Measurements from ENCODE around the gene GRIK5. TPM values are rescaled to one million over a fixed set of nuclear protein-coding genes. Genes with fewer than 3 reads are reported as not detected.

Gene GRIK5
- total RNA-seq, 4 donors from 2014 or later = 1.6 to 13.1 (median 3.6) TPM

GRCh38 chr19:42086188-42086736 is 16.3 kb upstream of the GRIK5 start:
- WGBS, 2 donors (ENCODE audit: low coverage in 1 of 2) = 74 to 82% methylated on average over 4 to 9 of the region's 9 CpGs
- DNase-seq = no peak

GRCh38 chr19:42083537-42083936 is 13.5 kb upstream of the GRIK5 start:
- in situ Hi-C loops (cut with MboI; ENCODE audit: low pct_ligation_motif_present in 1 of 4, low pct_unique_long_range_greater_than_20kb in 1 of 4, low sequenced_read_pairs in 3 of 4) (no loop called here), intact Hi-C loops (cut with DNase I; ENCODE audit: low total_unique reads) (no loop called here)
- H3K36me3 ChIP-seq = peaks cover 0 to 28% (median 11%) of the 10 kb centered on the region in 4 donors
- no peaks in the 10 kb centered on the region for H3K27me3 ChIP-seq
- TF ChIP-seq POLR2AphosphoS5 (IDR thresholded peaks at IDR 0.05) (no peak), EP300 (IDR thresholded peaks at IDR 0.05; ENCODE audit: low read depth) (no peak), POLR2A (IDR thresholded peaks at IDR 0.05) (no peak), CTCF (IDR thresholded peaks at IDR 0.05) (no peak)
- H3K9me3 ChIP-seq = no peaks in the 10 kb centered on the region
- peaks cover 0 to 22% (median 7%) of the 10 kb centered on the region in 4 donors for H3K4me1 ChIP-seq
- WGBS, 2 donors (ENCODE audit: low coverage in 1 of 2) = 93 to 100% methylated on average over 1 to 5 of the region's 5 CpGs
- DNase-seq = no peak
- H3K27ac ChIP-seq = no peak overlapping the region
- H3K4me3 ChIP-seq = no peak overlapping the region

More at GRCh38 chr19:42086188-42086736, 16.3 kb upstream of the GRIK5 start:
- in situ Hi-C loops (cut with MboI; ENCODE audit: low pct_ligation_motif_present in 1 of 4, low pct_unique_long_range_greater_than_20kb in 1 of 4, low sequenced_read_pairs in 3 of 4) (no loop called here), intact Hi-C loops (cut with DNase I; ENCODE audit: low total_unique reads) (no loop called here)
- Histone ChIP-seq H3K27ac (no peak overlapping the region), H3K27me3 (no peaks in the 10 kb centered on the region), H3K36me3 (peaks cover 0 to 4% (median under 1%) of the 10 kb centered on the region in 4 donors), H3K4me3 (no peak overlapping the region), H3K4me1 (peaks cover 4 to 27% (median 11%) of the 10 kb centered on the region in 4 donors), H3K9me3 (no peaks in the 10 kb centered on the region)
- TF ChIP-seq POLR2A (IDR thresholded peaks at IDR 0.05) (no peak), EP300 (IDR thresholded peaks at IDR 0.05; ENCODE audit: low read depth) (no peak), POLR2AphosphoS5 (IDR thresholded peaks at IDR 0.05) (no peak), CTCF (IDR thresholded peaks at IDR 0.05) (no peak)

- Histone ChIP-seq H3K4me3 (no peak overlapping the region), H3K27me3 (no peaks in the 10 kb centered on the region), H3K9me3 (no peaks in the 10 kb centered on the region), H3K36me3 (peaks cover 0 to 28% (median 11%) of the 10 kb centered on the region in 4 donors), H3K27ac (peak overlapping the region; percentile 0 to 52 (median 19)), H3K4me1 (peaks cover 10 to 36% (median 18%) of the 10 kb centered on the region in 4 donors)
- TF ChIP-seq CTCF (IDR thresholded peaks at IDR 0.05) (peak; percentile 11 to 62 (median 43)), POLR2AphosphoS5 (IDR thresholded peaks at IDR 0.05) (no peak)
- in situ Hi-C loops (cut with MboI; ENCODE audit: low pct_ligation_motif_present in 1 of 4, low pct_unique_long_range_greater_than_20kb in 1 of 4, low sequenced_read_pairs in 3 of 4) = no loop called here
- whole genome bisulfite sequencing, 2 donors (ENCODE audit: low coverage in 1 of 2) = 45 to 63% methylated on average over 1 to 2 of the region's 2 CpGs
- DNase-seq = no peak
- intact Hi-C loops (cut with DNase I; ENCODE audit: low total_unique reads) = no loop called here
These were observed 11.7 kb upstream of the GRIK5 start for GRCh38 chr19:42081584-42082203.

GRCh38 chr19:42080764-42081375 is 10.9 kb upstream of the GRIK5 start:
- TF ChIP-seq CTCF (IDR thresholded peaks at IDR 0.05) (no peak), EP300 (IDR thresholded peaks at IDR 0.05; ENCODE audit: low read depth) (no peak), POLR2AphosphoS5 (IDR thresholded peaks at IDR 0.05) (no peak), POLR2A (IDR thresholded peaks at IDR 0.05) (no peak)
- WGBS, 2 donors (ENCODE audit: low coverage in 1 of 2) = 94% methylated on average over 28 of the region's 28 CpGs; no CpG with 5 or more reads in 1 of the 2 donors
- Histone ChIP-seq H3K36me3 (peaks cover 0 to 28% (median 11%) of the 10 kb centered on the region in 4 donors), H3K27ac (no peak overlapping the region), H3K4me3 (no peak overlapping the region), H3K9me3 (no peaks in the 10 kb centered on the region), H3K27me3 (no peaks in the 10 kb centered on the region), H3K4me1 (peaks cover 11 to 39% (median 18%) of the 10 kb centered on the region in 4 donors)
- no peak for DNase-seq
- in situ Hi-C loops (cut with MboI; ENCODE audit: low pct_ligation_motif_present in 1 of 4, low pct_unique_long_range_greater_than_20kb in 1 of 4, low sequenced_read_pairs in 3 of 4) (no loop called here), intact Hi-C loops (cut with DNase I; ENCODE audit: low total_unique reads) (no loop called here)
